A549 (cell line): ENCODE data around the gene PIK3R2. TPM values are rescaled to one million over a fixed set of nuclear protein-coding genes. Genes with fewer than 3 reads are reported as not detected.

Experiments
- ATAC-seq, 2 experiments: fragments of 200-7000 bp in 1 of 2; fragments of >200 bp in 1 of 2; cut with Nextera tagmentation in 1 of 2; cut with Tn5 transposase in 1 of 2; 3 replicates each; pipeline versions ENCODE4 v1.8.0 to v1.9.1; 2018 to 2020; ENCODE audit warnings: mild to moderate bottlenecking in 1 of 2, moderate library complexity in 1 of 2
- CTCF ChIA-PET: fragments of 300-600 bp; sonication (Branson Sonifier 250); formaldehyde crosslinking; extraction: SDS; loops from one replicate; lab custom pipeline; 2021; ENCODE audit warnings: antibody characterized with exemption, inconsistent platforms; lab: Yijun Ruan, JAX
- POLR2A ChIA-PET: fragments of 350-600 bp; formaldehyde crosslinking; extraction: SDS; loops from one replicate; lab custom pipeline; 2021; ENCODE audit warnings: antibody characterized with exemption, inconsistent platforms; lab: Yijun Ruan, JAX
- DNase-seq, 2 experiments: peaks; one replicate each; pipeline versions ENCODE4 v3.0.0 to v3.0.0-alpha.2; 2011 to 2016; ENCODE audit warnings: low read depth in 1 of 2, low spot score in 1 of 2
- FAIRE-seq: peaks from 2 replicates; lab custom pipeline; 2011; peaks lifted over from hg19 to GRCh38; lab: Jason Lieb, UNC
- H3K27ac ChIP-seq, 2 experiments: fragments of >200 bp; sonication (Bioruptor Twin); formaldehyde crosslinking; 3 replicates each; pipeline ENCODE4 v1.5.1; 2016 to 2017
- H3K4me1 ChIP-seq: fragments of >200 bp; sonication (Bioruptor Twin); formaldehyde crosslinking; 3 replicates; pipeline ENCODE4 v1.6.1; 2016
- H3K4me2 ChIP-seq: fragments of >200 bp; sonication (Bioruptor Twin); formaldehyde crosslinking; 3 replicates; pipeline ENCODE4 v1.6.1; 2016
- H3K4me3 ChIP-seq: fragments of >200 bp; sonication (Bioruptor Twin); formaldehyde crosslinking; 3 replicates; pipeline ENCODE4 v1.5.1; 2016
- H3K9me3 ChIP-seq: fragments of >200 bp; sonication (Bioruptor Twin); formaldehyde crosslinking; 3 replicates; pipeline ENCODE4 v1.6.1; 2016
- BHLHE40 ChIP-seq: IDR thresholded peaks from 2 replicates; pipeline ENCODE4 v1.6.1; 2012; ENCODE audit warnings: low read depth, low read length, inconsistent platforms
- CTCF ChIP-seq: fragments of >200 bp; sonication (Bioruptor Twin); formaldehyde crosslinking; IDR thresholded peaks from 3 replicates; pipeline ENCODE4 v1.5.1; 2016
- E2F6 ChIP-seq: IDR thresholded peaks from 2 replicates; pipeline ENCODE4 v1.6.1; 2012; ENCODE audit warnings: low read depth, borderline replicate concordance
- EHF ChIP-seq: fragments of 250-450 bp; sonication (Bioruptor Pico); IDR thresholded peaks from 2 replicates; pipeline ENCODE4 v1.5.0; 2020; ENCODE audit warnings: mild to moderate bottlenecking
- EHMT2 ChIP-seq: fragments of 200-600 bp; sonication (generic); IDR thresholded peaks from 2 replicates; pipeline ENCODE4 v1.6.1; 2016; ENCODE audit warnings: antibody characterized with exemption, low read depth, mild to moderate bottlenecking, moderate library complexity
- ELK1 ChIP-seq: fragments of 150-350 bp; IDR thresholded peaks from 2 replicates; pipeline ENCODE4 v1.6.1; 2014; ENCODE audit warnings: low read depth, mild to moderate bottlenecking, low read length
- FOXS1 ChIP-seq: fragments of 250-450 bp; sonication (Bioruptor Pico); IDR thresholded peaks from 2 replicates; pipeline ENCODE4 v1.5.0; 2020; ENCODE audit warnings: mild to moderate bottlenecking, moderate library complexity
- HDAC2 ChIP-seq: fragments of 200-600 bp; sonication (generic); IDR thresholded peaks from 2 replicates; pipeline ENCODE4 v1.6.1; 2016
- HOXB13 ChIP-seq: fragments of 250-450 bp; sonication (Bioruptor Pico); IDR thresholded peaks from 2 replicates; pipeline ENCODE4 v1.5.0; 2020; ENCODE audit warnings: low read depth, mild to moderate bottlenecking, moderate library complexity
- HOXB5 ChIP-seq: fragments of 250-450 bp; sonication (Bioruptor Pico); IDR thresholded peaks from 2 replicates; pipeline ENCODE4 v1.5.0; 2020; ENCODE audit warnings: mild to moderate bottlenecking, moderate library complexity
- JUN ChIP-seq, 2 experiments: fragments of >200 bp; sonication (Bioruptor Twin); formaldehyde crosslinking; IDR thresholded peaks; 2 replicates in 1 of 2; 3 replicates in 1 of 2; pipeline ENCODE4 v1.6.1; 2016 to 2017
- JUNB ChIP-seq: fragments of >200 bp; sonication (Bioruptor Twin); formaldehyde crosslinking; IDR thresholded peaks from 2 replicates; pipeline ENCODE4 v1.6.1; 2016
- MAFK ChIP-seq: fragments of 450-650 bp; IDR thresholded peaks from 2 replicates; pipeline ENCODE4 v1.6.1; 2014; ENCODE audit not compliant: partially characterized antibody
- MYC ChIP-seq: IDR thresholded peaks from 2 replicates; pipeline ENCODE4 v1.6.1; 2012; ENCODE audit warnings: mild to moderate bottlenecking, inconsistent platforms, low read length, improper control_type of control experiment, borderline replicate concordance
- PBX3 ChIP-seq: IDR thresholded peaks from 2 replicates; pipeline ENCODE4 v1.6.1; 2012
- RARB ChIP-seq: fragments of 250-450 bp; sonication (Bioruptor Pico); IDR thresholded peaks from 2 replicates; pipeline ENCODE4 v1.8.0; 2021; ENCODE audit warnings: mild to moderate bottlenecking, moderate library complexity
- RCOR1 ChIP-seq: fragments of 150-350 bp; IDR thresholded peaks from 2 replicates; pipeline ENCODE4 v1.6.1; 2014; ENCODE audit warnings: antibody characterized with exemption, low read length, low read depth
- RFX5 ChIP-seq: fragments of 450-650 bp; IDR thresholded peaks from 2 replicates; pipeline ENCODE4 v1.7.1; 2014; ENCODE audit warnings: antibody characterized with exemption, mild to moderate bottlenecking, moderate library complexity
- SMC3 ChIP-seq: fragments of >200 bp; sonication (Bioruptor Twin); formaldehyde crosslinking; IDR thresholded peaks from 3 replicates; pipeline ENCODE4 v1.6.1; 2018; ENCODE audit warnings: inconsistent platforms
- ZFP36 ChIP-seq: fragments of 450-650 bp; IDR thresholded peaks from 2 replicates; pipeline ENCODE4 v1.6.1; 2014; ENCODE audit warnings: borderline replicate concordance; ENCODE audit not compliant: partially characterized antibody
- ZSCAN20 ChIP-seq: fragments of 250-450 bp; sonication (Bioruptor Pico); IDR thresholded peaks from 2 replicates; pipeline ENCODE4 v1.8.0; 2022; ENCODE audit warnings: mild to moderate bottlenecking, moderate library complexity
- WGBS: methylation state at CpG from one replicate; pipeline ENCODE4 v1.1.6; 2017; ENCODE audit errors: missing lambda C conversion rate; 5-methylcytosine and 5-hydroxymethylcytosine counted together
- polyA plus RNA-seq, 4 experiments: library from polyadenylated mRNA; depleted of rRNA in 3 of 4; stranded (reverse); fragments of >200 nt; fragmentation: RNase III in 1 of 4; extraction: RNeasy Plus Mini Kit Qiagen cat#74134 plus additional on column Dnase treatment in 1 of 4; gene quantifications; 2 replicates in 3 of 4; 3 replicates in 1 of 4; pipeline ENCODE4 v1.2.3, GENCODE V29; 2011 to 2017
- TF ChIP-seq, protein P1 (sequence below): fragments of 200-600 bp; sonication (generic); IDR thresholded peaks from 2 replicates; pipeline ENCODE4 v1.6.1; 2016; ENCODE audit warnings: antibody characterized with exemption, mild to moderate bottlenecking, moderate library complexity

Gene PIK3R2
- polyA plus RNA-seq, 2 of the 4 experiments (the other 2 are of a cell fraction) = 6.7 to 8.3 TPM

DNA sequence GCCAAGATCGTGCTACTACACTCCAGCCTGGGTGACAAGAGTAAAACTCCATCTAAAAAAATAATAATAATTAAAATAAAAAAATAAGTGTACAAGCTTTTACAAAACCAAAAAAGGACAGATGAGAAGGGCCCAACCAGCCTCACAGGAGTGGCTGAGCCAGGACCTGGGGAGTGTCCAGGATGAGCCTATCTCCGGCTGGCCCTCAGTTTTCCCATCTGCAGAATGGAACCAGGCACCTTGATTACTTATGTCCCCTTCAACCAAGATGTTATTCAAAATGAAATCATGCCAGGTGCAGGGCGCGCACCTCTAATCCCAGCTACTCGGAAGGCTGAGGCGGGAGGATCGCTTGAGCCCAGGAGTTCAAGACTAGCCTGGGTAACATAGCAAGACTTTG, 11.1 kb downstream of the PIK3R2 start:
- Histone ChIP-seq H3K4me2 (no peak overlapping the region), H3K9me3 (no peaks in the 10 kb centered on the region), H3K4me3 (no peak overlapping the region), H3K27ac (no peak overlapping the region), H3K4me1 (peaks cover 6% of the 10 kb centered on the region; the same call in 2 of the 3 replicates)
- FAIRE-seq = no peak
- 98% methylated on average over 7 of the region's 7 CpGs for WGBS
- ATAC-seq = no peak
- ChIA-PET POLR2A (interaction anchor here (0.6 kb wide), 1 partner anchor 13 kb away, joined by 3 read pairs; no protein-coding TSS in a partner anchor), CTCF (interaction anchor here (1.0 to 2.2 kb wide), 3 partner anchors 27 to 87 kb away, joined by 3 to 7 read pairs (median 5); no protein-coding TSS in a partner anchor)
- TF ChIP-seq PBX3 (no peak), CTCF (no peak), MYC (no peak), FOXS1 (CRISPR knock-in tag) (no peak), BHLHE40 (no peak), JUNB (no peak), MAFK (no peak), EHMT2 (no peak), HDAC2 (no peak), ZSCAN20 (CRISPR knock-in tag) (no peak), RCOR1 (no peak), HOXB13 (no peak), E2F6 (no peak), RFX5 (no peak), EHF (CRISPR knock-in tag) (no peak), SMC3 (no peak), RARB (CRISPR knock-in tag) (no peak)
- TF ChIP-seq, protein P1, sequence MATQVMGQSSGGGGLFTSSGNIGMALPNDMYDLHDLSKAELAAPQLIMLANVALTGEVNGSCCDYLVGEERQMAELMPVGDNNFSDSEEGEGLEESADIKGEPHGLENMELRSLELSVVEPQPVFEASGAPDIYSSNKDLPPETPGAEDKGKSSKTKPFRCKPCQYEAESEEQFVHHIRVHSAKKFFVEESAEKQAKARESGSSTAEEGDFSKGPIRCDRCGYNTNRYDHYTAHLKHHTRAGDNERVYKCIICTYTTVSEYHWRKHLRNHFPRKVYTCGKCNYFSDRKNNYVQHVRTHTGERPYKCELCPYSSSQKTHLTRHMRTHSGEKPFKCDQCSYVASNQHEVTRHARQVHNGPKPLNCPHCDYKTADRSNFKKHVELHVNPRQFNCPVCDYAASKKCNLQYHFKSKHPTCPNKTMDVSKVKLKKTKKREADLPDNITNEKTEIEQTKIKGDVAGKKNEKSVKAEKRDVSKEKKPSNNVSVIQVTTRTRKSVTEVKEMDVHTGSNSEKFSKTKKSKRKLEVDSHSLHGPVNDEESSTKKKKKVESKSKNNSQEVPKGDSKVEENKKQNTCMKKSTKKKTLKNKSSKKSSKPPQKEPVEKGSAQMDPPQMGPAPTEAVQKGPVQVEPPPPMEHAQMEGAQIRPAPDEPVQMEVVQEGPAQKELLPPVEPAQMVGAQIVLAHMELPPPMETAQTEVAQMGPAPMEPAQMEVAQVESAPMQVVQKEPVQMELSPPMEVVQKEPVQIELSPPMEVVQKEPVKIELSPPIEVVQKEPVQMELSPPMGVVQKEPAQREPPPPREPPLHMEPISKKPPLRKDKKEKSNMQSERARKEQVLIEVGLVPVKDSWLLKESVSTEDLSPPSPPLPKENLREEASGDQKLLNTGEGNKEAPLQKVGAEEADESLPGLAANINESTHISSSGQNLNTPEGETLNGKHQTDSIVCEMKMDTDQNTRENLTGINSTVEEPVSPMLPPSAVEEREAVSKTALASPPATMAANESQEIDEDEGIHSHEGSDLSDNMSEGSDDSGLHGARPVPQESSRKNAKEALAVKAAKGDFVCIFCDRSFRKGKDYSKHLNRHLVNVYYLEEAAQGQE = no peak
- DNase-seq = no peak

DNA sequence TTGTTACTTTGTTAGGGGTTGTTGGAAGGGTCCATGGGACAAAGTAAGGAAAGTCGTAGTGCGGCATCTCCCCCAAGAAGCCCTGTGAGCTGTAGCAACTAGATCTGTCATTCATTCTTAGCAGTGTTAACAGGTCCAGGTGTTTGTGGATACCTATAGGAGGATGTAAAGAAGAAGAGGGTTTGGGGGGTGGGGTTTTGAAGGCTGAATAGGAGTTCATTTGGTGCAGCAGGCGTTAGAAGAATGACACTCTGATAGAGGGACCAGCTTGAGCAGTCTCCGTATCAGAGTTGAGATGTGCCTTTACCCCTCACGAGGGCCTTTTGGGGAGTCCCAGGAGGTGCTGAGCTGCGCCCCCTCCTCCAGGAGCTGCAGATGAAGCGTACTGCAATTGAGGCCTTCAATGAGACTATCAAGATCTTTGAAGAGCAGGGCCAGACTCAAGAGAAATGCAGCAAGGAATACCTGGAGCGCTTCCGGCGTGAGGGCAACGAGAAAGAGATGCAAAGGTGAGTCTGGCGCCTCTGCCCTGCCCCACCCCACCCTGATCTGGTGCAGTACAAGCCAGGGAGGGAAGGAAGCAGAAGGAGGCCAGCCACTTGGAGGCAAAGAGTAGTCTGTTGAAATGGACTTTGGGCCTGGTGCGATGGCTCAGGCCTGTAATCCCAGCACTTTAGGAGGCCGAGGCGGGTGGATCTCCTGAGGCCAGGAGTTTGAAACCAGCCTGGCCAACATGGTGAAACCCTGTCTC, 13.0 kb downstream of the PIK3R2 start:
- TF ChIP-seq ELK1 = no peak
- TF ChIP-seq JUN (IDR thresholded peaks at IDR 0.05) = no peak
- no peak for TF ChIP-seq SMC3
- TF ChIP-seq EHF (CRISPR knock-in tag) = no peak
- no peak for TF ChIP-seq HOXB5 (CRISPR knock-in tag)
- TF ChIP-seq ZFP36 = no peak
- TF ChIP-seq, all 56 proteins: peak for 0
- CTCF ChIA-PET = interaction anchor here (0.7 to 1.3 kb wide), 3 partner anchors 8 to 142 kb away, joined by 3 to 4 read pairs (median 3); partner anchors contain the start of gene IFI30

More for the DNA sequence above, 13.0 kb downstream of the PIK3R2 start:
- Histone ChIP-seq H3K4me3 (no peak overlapping the region), H3K27ac (no peak overlapping the region), H3K9me3 (no peaks in the 10 kb centered on the region), H3K4me1 (peaks cover 2% of the 10 kb centered on the region; the same call in 2 of the 3 replicates), H3K4me2 (no peak overlapping the region)
- ATAC-seq (no peak), DNase-seq (no peak), FAIRE-seq (no peak)
- WGBS = 94% methylated on average over 15 of the region's 15 CpGs
- POLR2A ChIA-PET = no interaction called here
